Neural progenitor cell (in vitro differentiated cells): ENCODE data around the gene HEG1. TPM values are rescaled to one million over a fixed set of nuclear protein-coding genes. Genes with fewer than 3 reads are reported as not detected.

Experiments used
- DNase-seq: peaks from one replicate; pipeline ENCODE4 v3.0.0-alpha.2; 2016; ENCODE audit warnings: low spot score
- H2AFZ ChIP-seq: fragments of 200-600 bp; sonication (generic); replicated peaks from 2 replicates; pipeline ENCODE4 v1.6.1; 2016; ENCODE audit warnings: antibody characterized with exemption
- H3F3A ChIP-seq: fragments of 200-600 bp; sonication (generic); 2 replicates; pipeline ENCODE4 v1.6.1; 2016; ENCODE audit warnings: antibody characterized with exemption, low read depth
- H3K27ac ChIP-seq: fragments of 200-600 bp; sonication (generic); 2 replicates; pipeline ENCODE4 v1.5.1; 2016; ENCODE audit warnings: mild to moderate bottlenecking
- H3K27me3 ChIP-seq: fragments of 200-600 bp; sonication (generic); 2 replicates; pipeline ENCODE4 v1.6.1; 2016; ENCODE audit warnings: mild to moderate bottlenecking, moderate library complexity
- H3K36me3 ChIP-seq: fragments of 200-600 bp; sonication (generic); 2 replicates; pipeline ENCODE4 v1.5.1; 2016
- H3K4me1 ChIP-seq: fragments of 200-600 bp; sonication (generic); 2 replicates; pipeline ENCODE4 v1.6.1; 2016; ENCODE audit warnings: mixed run types
- H3K4me2 ChIP-seq: fragments of 200-600 bp; sonication (generic); 2 replicates; pipeline ENCODE4 v1.6.1; 2016
- H3K4me3 ChIP-seq: fragments of 200-600 bp; sonication (generic); 2 replicates; pipeline ENCODE4 v1.5.1; 2016
- H3K79me2 ChIP-seq: fragments of 200-600 bp; sonication (generic); 2 replicates; pipeline ENCODE4 v1.6.1; 2016; ENCODE audit warnings: low read depth
- H3K9ac ChIP-seq: fragments of 200-600 bp; sonication (generic); 2 replicates; pipeline ENCODE4 v1.6.1; 2016
- H3K9me3 ChIP-seq: fragments of 200-600 bp; sonication (generic); 2 replicates; pipeline ENCODE4 v1.5.1; 2016; ENCODE audit warnings: low read depth
- H4K20me1 ChIP-seq: fragments of 200-600 bp; sonication (generic); 2 replicates; pipeline ENCODE4 v1.6.1; 2016; ENCODE audit warnings: low read depth
- H3K27ac Mint-ChIP-seq: 3 replicates; pipeline ENCODE4 v1.8.0; 2021; ENCODE audit warnings: mixed read lengths
- H3K27me3 Mint-ChIP-seq: 2 replicates; pipeline ENCODE4 v1.8.0; 2022; ENCODE audit warnings: low read depth, mild to moderate bottlenecking, inconsistent platforms, moderate library complexity, mixed read lengths; ENCODE audit not compliant: insufficient read depth
- H3K36me3 Mint-ChIP-seq: 3 replicates; pipeline ENCODE4 v1.8.0; 2021; ENCODE audit warnings: mixed read lengths
- H3K4me1 Mint-ChIP-seq: 3 replicates; pipeline ENCODE4 v1.8.0; 2021; ENCODE audit warnings: mixed read lengths
- H3K4me3 Mint-ChIP-seq: 3 replicates; pipeline ENCODE4 v1.8.0; 2021; ENCODE audit warnings: mild to moderate bottlenecking, moderate library complexity, mixed read lengths
- H3K9me3 Mint-ChIP-seq: 3 replicates; pipeline ENCODE4 v1.8.0; 2020; ENCODE audit warnings: mixed read lengths
- CTCF ChIP-seq: fragments of 200-600 bp; sonication (generic); IDR thresholded peaks from 2 replicates; pipeline ENCODE4 v1.5.1; 2017; ENCODE audit warnings: antibody characterized with exemption, mild to moderate bottlenecking
- EZH2 ChIP-seq: fragments of 200-600 bp; sonication (generic); IDR thresholded peaks from 2 replicates; pipeline ENCODE4 v1.6.1; 2017; ENCODE audit warnings: antibody characterized with exemption, mild to moderate bottlenecking, moderate library complexity
- EZH2phosphoT487 ChIP-seq: fragments of 200-600 bp; sonication (generic); IDR thresholded peaks from 2 replicates; pipeline ENCODE4 v1.6.1; 2017; ENCODE audit warnings: antibody characterized with exemption
- total RNA-seq: library from RNA; depleted of rRNA; stranded (reverse); fragments of >200 nt; gene quantifications from 2 replicates; pipeline ENCODE4 v1.2.3, GENCODE V29; 2015; ENCODE audit warnings: low replicate concordance

HEG1 gene
- total RNA-seq, 1 donor from 2014 or later: 11.4 TPM

GRCh38 chr3:125072301-125072700, 16.5 kb upstream of the HEG1 start:
- H3K27me3 Mint-ChIP-seq: peaks cover 19% of the 10 kb centered on the region
- no peaks in the 10 kb centered on the region for H3K27me3 ChIP-seq
- no peak overlapping the region for H3K4me2 ChIP-seq
- H3K4me1 ChIP-seq: peaks cover 13% of the 10 kb centered on the region
- H3K9me3 ChIP-seq: no peaks in the 10 kb centered on the region
- no peak for DNase-seq
- H4K20me1 ChIP-seq: no peaks in the 10 kb centered on the region
- no peaks in the 10 kb centered on the region for H3K9me3 Mint-ChIP-seq
- H3K36me3 ChIP-seq: no peaks in the 10 kb centered on the region
- no peak overlapping the region for H3K27ac ChIP-seq
- no peak overlapping the region for H3K9ac ChIP-seq
- TF ChIP-seq EZH2: no peak
- no peak for TF ChIP-seq CTCF
- TF ChIP-seq EZH2phosphoT487: no peak
- H3K4me3 Mint-ChIP-seq: no peak overlapping the region
- no peak overlapping the region for H2AFZ ChIP-seq
- no peaks in the 10 kb centered on the region for H3F3A ChIP-seq
- no peak overlapping the region for H3K4me3 ChIP-seq
- H3K79me2 ChIP-seq: no peaks in the 10 kb centered on the region
- no peak overlapping the region for H3K27ac Mint-ChIP-seq
- peaks cover 19% of the 10 kb centered on the region for H3K4me1 Mint-ChIP-seq
- no peaks in the 10 kb centered on the region for H3K36me3 Mint-ChIP-seq

DNA sequence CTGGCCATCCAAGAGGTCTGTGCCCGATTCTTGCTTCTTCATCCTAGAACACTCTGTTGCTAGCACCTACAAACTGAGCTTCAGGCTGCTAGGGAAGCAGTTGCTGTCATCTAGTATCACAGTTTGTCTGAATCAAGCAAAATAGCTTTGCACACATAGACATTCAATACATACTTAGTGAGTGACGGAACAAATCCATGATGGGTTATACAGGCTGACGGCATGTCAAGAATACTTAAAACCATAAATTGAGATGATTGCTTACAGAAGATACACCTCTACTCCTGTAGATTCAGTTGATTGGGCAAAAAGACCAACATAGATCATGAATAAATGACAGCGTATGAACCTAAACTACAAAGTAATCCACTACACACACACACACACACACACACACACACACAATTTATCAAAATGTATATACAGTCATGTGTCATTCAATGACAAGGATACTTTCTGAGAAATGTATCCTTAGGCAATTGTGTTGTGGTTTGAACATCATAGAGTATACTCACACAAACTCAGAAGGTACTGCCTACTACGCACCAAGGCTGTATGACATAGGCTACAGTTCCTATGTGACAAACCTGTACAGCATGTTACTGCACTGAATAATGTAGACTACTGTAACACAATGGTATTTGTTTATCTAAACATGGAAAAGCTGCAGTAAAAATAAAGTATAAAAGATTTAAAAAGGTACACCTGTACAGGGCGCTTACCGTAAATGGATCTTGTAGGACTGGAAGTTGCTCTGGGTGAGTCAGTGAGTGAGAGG, 14.4 kb upstream of the HEG1 start:
- DNase-seq: no peak
- H4K20me1 ChIP-seq: no peaks in the 10 kb centered on the region
- H3K9me3 Mint-ChIP-seq: no peaks in the 10 kb centered on the region
- H3K9me3 ChIP-seq: no peaks in the 10 kb centered on the region
- TF ChIP-seq CTCF (no peak), EZH2 (no peak), EZH2phosphoT487 (no peak)
- peaks cover 18% of the 10 kb centered on the region for H3K27me3 Mint-ChIP-seq
- no peak overlapping the region for H3K4me3 Mint-ChIP-seq
- H3K27ac ChIP-seq: no peak overlapping the region
- no peak overlapping the region for H3K9ac ChIP-seq
- peaks cover 5% of the 10 kb centered on the region for H3K4me1 Mint-ChIP-seq
- H3K4me2 ChIP-seq: no peak overlapping the region
- H3K4me1 ChIP-seq: peaks cover under 1% of the 10 kb centered on the region
- no peaks in the 10 kb centered on the region for H3K36me3 ChIP-seq
- H2AFZ ChIP-seq: no peak overlapping the region
- no peak overlapping the region for H3K4me3 ChIP-seq
- H3K27ac Mint-ChIP-seq: no peak overlapping the region
- no peaks in the 10 kb centered on the region for H3F3A ChIP-seq
- no peaks in the 10 kb centered on the region for H3K79me2 ChIP-seq
- H3K36me3 Mint-ChIP-seq: no peaks in the 10 kb centered on the region
- no peaks in the 10 kb centered on the region for H3K27me3 ChIP-seq

DNA sequence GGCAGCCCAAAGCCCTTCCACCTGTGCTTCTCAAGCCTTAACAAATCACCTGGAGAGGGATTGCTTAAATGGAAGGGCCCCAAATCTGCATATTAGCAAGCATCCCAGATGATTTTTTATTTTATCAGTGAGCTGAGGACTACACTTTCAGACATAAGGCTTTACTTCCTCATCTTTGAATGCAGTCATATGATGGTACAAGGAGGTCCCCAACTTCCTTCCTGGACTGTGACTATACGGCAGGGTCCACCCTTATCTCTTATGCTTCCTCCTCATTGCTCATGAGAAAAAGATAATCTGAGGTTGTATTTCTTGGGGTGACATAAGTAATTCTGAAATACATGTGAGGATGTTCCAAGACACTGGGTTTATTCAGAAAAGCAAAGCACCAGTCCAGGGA, 13.7 kb upstream of the HEG1 start:
- no peaks in the 10 kb centered on the region for H4K20me1 ChIP-seq
- no peak overlapping the region for H3K9ac ChIP-seq
- no peak overlapping the region for H3K4me3 Mint-ChIP-seq
- no peaks in the 10 kb centered on the region for H3K79me2 ChIP-seq
- H3K4me3 ChIP-seq: no peak overlapping the region
- H3K4me2 ChIP-seq: no peak overlapping the region
- H3K4me1 ChIP-seq: no peaks in the 10 kb centered on the region
- H3K36me3 ChIP-seq: no peaks in the 10 kb centered on the region
- no peaks in the 10 kb centered on the region for H3K36me3 Mint-ChIP-seq
- H3F3A ChIP-seq: no peaks in the 10 kb centered on the region
- no peak for TF ChIP-seq CTCF
- TF ChIP-seq EZH2phosphoT487: no peak
- no peak for TF ChIP-seq EZH2
- no peaks in the 10 kb centered on the region for H3K27me3 ChIP-seq
- no peak for DNase-seq
- peaks cover 17% of the 10 kb centered on the region for H3K27me3 Mint-ChIP-seq
- peaks cover 2% of the 10 kb centered on the region for H3K9me3 Mint-ChIP-seq
- H3K9me3 ChIP-seq: no peaks in the 10 kb centered on the region
- peaks cover 2% of the 10 kb centered on the region for H3K4me1 Mint-ChIP-seq
- no peak overlapping the region for H3K27ac Mint-ChIP-seq
- no peak overlapping the region for H2AFZ ChIP-seq
- H3K27ac ChIP-seq: no peak overlapping the region
